ENCODE data around the gene MCC.

DNA sequence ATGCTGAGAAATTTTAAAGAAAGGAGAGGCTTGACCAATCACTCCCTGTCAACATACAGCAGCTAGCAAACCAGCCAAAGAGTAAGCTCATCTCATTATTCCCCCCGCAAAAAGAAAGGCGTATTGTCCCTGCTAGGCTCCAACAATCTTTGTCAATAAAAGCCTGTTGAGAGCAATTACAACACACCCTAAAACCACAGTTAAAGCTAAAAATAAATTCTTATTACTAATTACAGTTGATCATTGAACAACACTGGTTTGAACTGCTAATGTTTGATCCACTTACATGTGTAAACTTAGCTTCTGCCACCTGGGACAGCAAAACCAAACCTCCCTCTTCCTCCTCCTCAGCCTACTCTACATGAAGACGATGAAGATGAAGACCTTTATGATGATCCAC, 204.7 kb downstream of the MCC start:
- TF ChIP-seq CTCF (IDR thresholded peaks at IDR 0.05) (no peak), POLR2A (IDR thresholded peaks at IDR 0.05) (no peak)
